Breast epithelium (tissue), 3 donors: ENCODE data around the gene BRF1.

Experiments used
- CTCF ChIP-seq, 3 donors: fragments of 450-650 bp; IDR thresholded peaks; one replicate each; pipeline ENCODE4 v1.5.1; 2016 to 2017; ENCODE audit warnings: antibody characterized with exemption in 3 of 3, mild to moderate bottlenecking in 3 of 3, moderate library complexity in 3 of 3
- POLR2AphosphoS5 ChIP-seq, 3 donors: sonication (generic); formaldehyde crosslinking; IDR thresholded peaks; one replicate each; pipeline ENCODE4 v1.6.1; 2017; ENCODE audit warnings: antibody characterized with exemption in 3 of 3

- TF ChIP-seq CTCF (IDR thresholded peaks at IDR 0.05) (no peak), POLR2AphosphoS5 (IDR thresholded peaks at IDR 0.05) (no peak)
Measured at GRCh38 chr14:105213361-105213760, 87.4 kb downstream of the BRF1 start.
